GM18867 (cell line): ENCODE data around the gene REEP6.

Experiments
- ATAC-seq: cut with Tn5 transposase; IDR thresholded peaks from one replicate; pipeline ENCODE4 v1.9.1; 2021; ENCODE audit warnings: mild to moderate bottlenecking, moderate library complexity; ENCODE audit not compliant: unreplicated experiment

The REEP6 gene

DNA sequence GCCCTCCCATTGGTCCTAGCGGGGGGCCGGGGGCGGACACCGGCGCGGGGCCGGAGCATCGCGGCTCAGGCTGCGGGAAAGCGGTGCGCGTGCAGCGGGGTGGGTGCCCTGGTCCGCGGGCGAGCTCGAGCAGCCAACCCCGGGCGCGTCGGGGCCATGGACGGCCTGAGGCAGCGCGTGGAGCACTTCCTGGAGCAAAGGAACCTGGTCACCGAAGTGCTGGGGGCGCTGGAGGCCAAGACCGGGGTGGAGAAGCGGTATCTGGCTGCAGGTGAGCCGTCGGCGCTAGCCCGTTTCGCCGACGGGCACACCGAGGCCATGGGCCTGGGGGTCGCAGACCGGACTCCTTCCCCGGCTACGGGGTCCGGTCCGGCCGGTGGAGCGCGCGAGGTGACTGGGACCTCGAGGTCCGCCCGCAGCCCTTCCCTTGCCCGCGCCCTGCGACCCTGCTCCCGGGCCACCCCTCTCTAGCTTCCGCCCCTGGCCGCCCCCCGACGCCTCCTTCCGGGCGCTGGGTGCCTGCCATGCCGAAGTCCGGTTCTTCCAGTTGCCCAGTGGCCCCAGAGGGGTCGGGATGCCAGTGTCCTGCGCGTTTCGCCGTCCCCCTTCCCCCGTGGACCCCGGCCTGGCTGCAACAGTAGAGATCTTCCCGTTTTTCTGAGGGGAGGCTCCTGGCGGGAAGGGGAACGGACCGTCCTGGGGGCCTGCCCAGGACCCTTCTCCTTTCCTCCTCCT, at the start of gene REEP6:
REEP6 (plus strand) TSS at position 68 of the 735 bp plus-strand sequence; CDS start at position 157, 89 bp downstream.
- ATAC-seq = no peak

GRCh38 chr19:1441677-1442438, 49.1 kb upstream of the REEP6 start:
- ATAC-seq = no peak

DNA sequence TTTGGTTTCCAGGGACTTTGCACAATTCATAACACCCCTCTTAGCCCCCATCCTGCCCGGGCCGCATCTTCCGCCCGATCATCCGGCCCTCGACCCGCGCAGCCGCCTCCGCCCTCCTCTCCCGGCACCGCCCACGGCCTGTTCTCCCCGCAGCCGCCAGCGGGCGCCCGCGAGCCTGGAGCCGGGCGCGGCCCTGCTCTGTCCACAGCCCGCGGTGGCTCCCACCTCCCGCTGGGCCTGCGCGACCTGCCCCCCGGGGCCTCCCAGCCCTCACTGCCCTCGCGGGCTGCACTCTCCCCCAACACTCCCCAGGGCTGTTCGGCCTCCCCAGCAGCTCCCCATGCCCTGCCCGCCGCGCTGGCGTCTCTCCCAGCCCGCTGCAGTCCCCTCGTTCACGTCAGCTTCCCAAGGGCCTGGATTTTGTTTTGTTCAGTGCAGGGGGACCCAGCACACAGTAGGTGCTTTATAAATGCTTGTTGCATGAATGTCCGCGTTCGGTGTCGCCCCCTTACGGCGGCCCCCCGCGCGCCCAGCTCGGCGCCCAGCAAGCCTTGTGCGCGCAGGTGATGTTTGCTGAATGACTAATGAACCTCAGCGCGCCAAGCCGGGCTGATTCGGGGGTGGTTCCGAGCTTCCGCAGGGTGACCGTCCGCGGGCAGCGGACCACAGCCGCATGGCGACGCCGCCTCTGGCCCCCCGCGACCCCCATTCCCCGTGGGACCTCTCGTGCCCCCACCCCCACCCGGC, 45.6 kb upstream of the REEP6 start:
- peak; percentile 72 for ATAC-seq

GRCh38 chr19:1445932-1446712, 44.9 kb upstream of the REEP6 start:
- no peak for ATAC-seq

GRCh38 chr19:1446713-1447481, 44.1 kb upstream of the REEP6 start:
- no peak for ATAC-seq

GRCh38 chr19:1447504-1447903, 43.5 kb upstream of the REEP6 start:
- ATAC-seq = no peak

DNA sequence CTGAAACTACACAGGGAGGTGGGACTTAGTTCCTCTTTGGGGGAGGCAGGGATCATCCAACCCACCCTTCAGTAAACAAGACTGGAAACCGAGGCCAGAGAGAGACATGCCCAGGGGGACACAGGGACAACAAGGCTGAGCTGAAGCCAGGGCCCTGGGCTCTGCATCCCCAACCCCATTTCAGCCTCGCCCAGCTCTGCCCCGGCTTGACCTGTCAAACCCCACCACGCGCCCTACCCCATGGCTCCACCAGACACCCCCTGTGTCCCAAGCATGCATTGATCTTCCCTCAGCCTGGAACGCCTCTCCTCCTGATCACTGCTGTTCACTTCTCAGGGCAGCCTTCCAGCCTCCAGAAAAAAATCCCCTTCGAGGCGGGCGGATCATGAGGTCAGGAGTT, 43.0 kb upstream of the REEP6 start:
- no peak for ATAC-seq

GRCh38 chr19:1449467-1450442, 41.2 kb upstream of the REEP6 start, which contains the start of gene APC2:
TSS of gene APC2 (plus strand) at chr19:1450121. CDS start at chr19:1453002, 2,881 bp downstream.
- no peak for ATAC-seq

- no peak for ATAC-seq
These were observed 39.9 kb upstream of the REEP6 start for GRCh38 chr19:1450735-1451731.

GRCh38 chr19:1451916-1452801, 38.8 kb upstream of the REEP6 start:
- no peak for ATAC-seq

DNA sequence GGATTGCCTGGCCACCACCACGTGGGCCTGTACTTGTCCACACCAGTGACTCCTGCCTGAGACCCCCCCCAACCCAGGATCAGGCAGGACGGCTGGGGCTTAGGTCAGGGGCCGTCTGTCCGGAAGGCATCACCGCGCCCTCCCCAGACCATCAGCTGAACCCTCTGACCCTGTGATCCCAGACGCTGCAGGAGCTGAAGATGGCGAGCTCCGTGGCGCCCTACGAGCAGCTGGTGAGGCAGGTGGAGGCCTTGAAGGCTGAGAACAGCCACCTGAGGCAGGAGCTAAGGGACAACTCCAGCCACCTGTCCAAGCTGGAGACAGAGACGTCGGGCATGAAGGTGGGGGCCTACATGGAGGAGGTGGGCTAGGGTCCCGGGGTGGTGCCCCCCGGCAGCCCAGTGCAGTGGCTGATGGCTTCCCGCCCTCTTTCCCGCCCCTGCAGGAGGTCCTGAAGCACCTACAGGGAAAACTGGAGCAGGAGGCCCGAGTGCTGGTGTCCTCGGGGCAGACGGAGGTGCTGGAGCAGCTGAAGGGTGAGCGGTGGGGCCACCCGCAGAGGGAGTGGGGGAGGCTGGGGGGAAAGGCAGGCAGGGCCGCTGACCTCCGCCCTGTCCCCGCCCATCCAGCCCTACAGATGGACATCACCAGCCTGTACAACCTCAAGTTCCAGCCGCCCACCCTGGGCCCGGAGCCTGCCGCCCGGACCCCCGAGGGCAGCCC, 38.0 kb upstream of the REEP6 start:
- no peak for ATAC-seq

DNA sequence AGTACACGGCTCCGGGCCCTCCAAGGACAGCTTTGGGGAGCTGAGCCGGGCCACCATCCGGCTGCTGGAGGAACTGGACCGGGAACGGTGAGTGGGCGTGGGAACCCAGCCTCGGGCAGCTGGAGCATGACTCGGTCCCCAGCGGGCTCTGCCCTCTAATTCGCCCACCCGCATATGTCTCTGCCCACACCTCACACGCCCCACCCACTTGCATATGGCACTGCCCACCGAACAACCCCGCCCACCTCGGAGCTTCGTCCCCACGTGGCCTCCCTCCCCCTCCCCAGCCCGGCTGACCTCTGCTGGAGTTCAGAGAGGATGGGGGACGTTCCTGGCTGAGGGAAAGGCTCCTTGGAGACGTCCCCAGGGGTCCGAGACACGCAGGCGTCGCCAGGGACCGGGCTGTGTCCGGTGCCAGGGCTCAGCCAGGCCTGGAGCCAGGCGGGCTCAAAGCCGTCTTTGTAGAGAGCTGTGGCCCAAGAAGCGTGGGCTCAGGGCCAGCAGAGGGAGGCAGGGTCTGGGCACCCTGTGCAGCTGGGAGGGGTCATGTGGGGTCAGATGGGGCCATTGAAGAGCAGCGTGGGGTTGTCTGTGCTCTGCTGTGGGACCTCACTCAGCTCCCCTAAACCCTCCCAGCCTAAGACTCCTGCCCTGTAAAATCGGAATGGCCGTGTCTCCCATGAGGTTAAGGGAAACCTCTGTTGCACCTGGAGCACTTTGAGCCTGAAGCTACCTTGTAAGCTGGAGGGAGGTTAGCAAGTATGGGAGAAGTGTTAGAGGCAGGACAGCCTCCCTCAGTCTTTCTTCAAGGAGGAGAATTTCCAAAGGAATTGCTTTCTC, 37.2 kb upstream of the REEP6 start:
- no peak for ATAC-seq

- ATAC-seq = no peak
These were observed 36.0 kb upstream of the REEP6 start for GRCh38 chr19:1455002-1455335.

DNA sequence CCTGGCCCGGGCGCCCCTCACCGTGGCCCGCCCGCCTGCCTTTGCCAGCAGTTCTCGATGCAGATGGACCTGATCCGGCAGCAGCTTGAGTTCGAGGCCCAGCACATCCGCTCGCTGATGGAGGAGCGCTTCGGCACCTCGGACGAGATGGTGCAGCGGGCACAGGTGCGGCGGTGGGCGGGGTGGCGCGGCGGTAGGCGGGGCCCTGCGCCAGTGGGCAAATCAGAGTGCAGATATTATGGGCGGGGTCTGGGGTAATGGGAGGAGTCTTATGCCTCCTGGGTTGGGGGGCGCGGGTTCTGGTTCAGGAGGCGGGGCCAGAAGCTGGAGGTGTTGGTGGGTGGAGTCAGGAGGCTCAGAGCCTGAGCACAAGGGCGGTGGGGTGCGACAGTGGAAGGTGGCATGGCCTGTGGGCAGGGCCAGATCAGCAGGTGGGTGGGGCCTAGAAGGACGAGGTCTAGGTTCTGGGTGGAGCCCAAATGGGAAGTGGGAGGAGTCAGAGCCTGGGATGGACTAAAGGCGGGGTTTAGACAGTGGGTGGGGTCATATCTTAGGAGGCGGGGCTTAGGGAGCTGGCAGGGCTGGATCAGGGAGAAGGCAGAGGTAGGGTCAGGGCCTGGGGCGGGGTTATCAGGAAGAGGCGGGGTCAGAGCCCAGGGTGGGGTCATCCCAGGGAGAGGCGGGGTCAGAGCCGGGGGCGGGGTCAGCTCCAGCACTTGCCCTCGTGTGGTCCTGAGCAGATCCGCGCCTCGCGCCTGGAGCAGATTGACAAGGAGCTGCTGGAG, 35.5 kb upstream of the REEP6 start:
- no peak for ATAC-seq
